B cell (primary cell): Measurements from ENCODE around the gene CENPQ.

ENCODE experiments used
- EZH2 ChIP-seq: IDR thresholded peaks from 2 replicates; pipeline ENCODE4 v1.6.1; 2012; ENCODE audit warnings: borderline replicate concordance, low read depth, mild to moderate bottlenecking, moderate library complexity, low read length; ENCODE audit not compliant: insufficient read depth, poor library complexity, severe bottlenecking
- TF ChIP-seq, protein P1 (sequence below): fragments of 200-600 bp; IDR thresholded peaks from one replicate; pipeline ENCODE4 v1.8.0; 2022; ENCODE audit warnings: antibody characterized with exemption, mild to moderate bottlenecking

DNA sequence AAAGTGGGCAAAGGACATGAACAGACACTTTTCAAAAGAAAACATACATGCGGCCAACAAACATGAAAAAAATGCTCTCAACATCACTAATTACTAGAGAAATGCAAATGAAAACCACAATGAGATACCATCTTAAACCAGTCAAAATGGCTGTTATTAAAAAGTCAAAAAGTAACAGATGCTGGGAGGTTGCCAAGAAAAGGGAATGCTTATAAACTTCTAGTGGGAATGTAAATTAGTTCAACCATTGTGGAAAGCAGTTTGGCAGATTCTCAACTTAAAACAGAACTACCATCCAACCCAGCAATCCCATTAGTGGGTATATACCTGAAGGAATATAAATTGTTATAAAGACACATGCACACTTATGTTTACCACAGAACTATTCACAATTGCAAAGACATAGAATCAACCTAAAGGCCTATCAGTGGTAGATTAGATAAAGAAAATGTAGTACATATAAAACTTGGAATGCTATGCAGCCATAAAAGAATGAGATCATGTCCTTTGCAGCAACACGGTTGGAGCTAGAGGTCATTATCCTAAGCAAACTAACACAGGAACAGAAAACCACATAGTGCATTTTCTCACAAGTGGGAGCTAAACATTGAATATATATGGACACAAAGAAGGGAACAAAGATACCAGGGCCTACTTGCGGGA is 16.3 kb downstream of the CENPQ start:
- TF ChIP-seq, protein P1, sequence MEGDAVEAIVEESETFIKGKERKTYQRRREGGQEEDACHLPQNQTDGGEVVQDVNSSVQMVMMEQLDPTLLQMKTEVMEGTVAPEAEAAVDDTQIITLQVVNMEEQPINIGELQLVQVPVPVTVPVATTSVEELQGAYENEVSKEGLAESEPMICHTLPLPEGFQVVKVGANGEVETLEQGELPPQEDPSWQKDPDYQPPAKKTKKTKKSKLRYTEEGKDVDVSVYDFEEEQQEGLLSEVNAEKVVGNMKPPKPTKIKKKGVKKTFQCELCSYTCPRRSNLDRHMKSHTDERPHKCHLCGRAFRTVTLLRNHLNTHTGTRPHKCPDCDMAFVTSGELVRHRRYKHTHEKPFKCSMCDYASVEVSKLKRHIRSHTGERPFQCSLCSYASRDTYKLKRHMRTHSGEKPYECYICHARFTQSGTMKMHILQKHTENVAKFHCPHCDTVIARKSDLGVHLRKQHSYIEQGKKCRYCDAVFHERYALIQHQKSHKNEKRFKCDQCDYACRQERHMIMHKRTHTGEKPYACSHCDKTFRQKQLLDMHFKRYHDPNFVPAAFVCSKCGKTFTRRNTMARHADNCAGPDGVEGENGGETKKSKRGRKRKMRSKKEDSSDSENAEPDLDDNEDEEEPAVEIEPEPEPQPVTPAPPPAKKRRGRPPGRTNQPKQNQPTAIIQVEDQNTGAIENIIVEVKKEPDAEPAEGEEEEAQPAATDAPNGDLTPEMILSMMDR, result no peak
- no peak for TF ChIP-seq EZH2
